Upper lobe of right lung (tissue), 1 donor: ENCODE data around the gene NDUFV3. TPM values are rescaled to one million over a fixed set of nuclear protein-coding genes. Genes with fewer than 3 reads are reported as not detected.
"Not testable (repeated sequence)": the region's sequence is repeated elsewhere in the genome, so short reads cannot be mapped to it uniquely, and the experiment has no call there.

Experiments
- ATAC-seq: fragments of 200-7000 bp; cut with Tn5 transposase; one replicate; pipeline ENCODE4 v1.9.1; 2020; ENCODE audit warnings: mild to moderate bottlenecking, moderate library complexity
- DNase-seq: peaks from one replicate; pipeline ENCODE4 v3.0.0-alpha.2; 2020
- H3K27ac ChIP-seq: fragments of 200-600 bp; one replicate; pipeline ENCODE4 v1.8.0; 2022
- H3K27me3 ChIP-seq: fragments of 200-600 bp; one replicate; pipeline ENCODE4 v1.8.0; 2022; ENCODE audit warnings: mild to moderate bottlenecking
- H3K36me3 ChIP-seq: fragments of 200-600 bp; one replicate; pipeline ENCODE4 v1.8.0; 2022
- H3K4me1 ChIP-seq: fragments of 200-600 bp; one replicate; pipeline ENCODE4 v1.8.0; 2022
- H3K4me3 ChIP-seq: fragments of 200-600 bp; one replicate; pipeline ENCODE4 v1.8.0; 2022; ENCODE audit warnings: mild to moderate bottlenecking
- H3K9me3 ChIP-seq: fragments of 200-600 bp; one replicate; pipeline ENCODE4 v1.8.0; 2022
- CTCF ChIP-seq: fragments of 200-600 bp; IDR thresholded peaks from one replicate; pipeline ENCODE4 v1.8.0; 2022; ENCODE audit warnings: antibody characterized with exemption
- intact Hi-C: fragments of 100-400 bp; cut with DNase I; formaldehyde crosslinking; loops from one replicate; pipeline ENCODE4 v1.11.0; 2022
- total RNA-seq: library from RNA; stranded (reverse); fragmentation: NEBNext Ultra II Directional; extraction: Animal tissue kit (Norgen Biotek cat#: 25700); gene quantifications from one replicate; pipeline ENCODE4 v1.2.1, GENCODE V29; 2021
- donor health status: DM: no; HTN: yes; CAD: no; lungs with severe emphysema.

Gene NDUFV3
- total RNA-seq, 1 donor from 2014 or later = 38.5 TPM

- ATAC-seq = no peak
- H3K27ac ChIP-seq = no peak overlapping the region
- DNase-seq = no peak
- H3K36me3 ChIP-seq = peaks cover 89% of the 10 kb centered on the region
- no peaks in the 10 kb centered on the region for H3K9me3 ChIP-seq
- no peaks in the 10 kb centered on the region for H3K4me1 ChIP-seq
- H3K4me3 ChIP-seq = no peak overlapping the region
- TF ChIP-seq CTCF = no peak
- no peaks in the 10 kb centered on the region for H3K27me3 ChIP-seq
- intact Hi-C loops = no loop called here
Observed at GRCh38 chr21:42906233-42906632, 13.1 kb downstream of the NDUFV3 start.

- DNase-seq, H3K4me1 ChIP-seq, H3K4me3 ChIP-seq, ATAC-seq, intact Hi-C loops, H3K27me3 ChIP-seq, H3K27ac ChIP-seq, H3K9me3 ChIP-seq: not testable (repeated sequence)
- peaks cover 87% of the 10 kb centered on the region for H3K36me3 ChIP-seq
Observed at GRCh38 chr21:42908484-42908883, 15.4 kb downstream of the NDUFV3 start.

- H3K27ac ChIP-seq, ATAC-seq, DNase-seq, H3K4me3 ChIP-seq, H3K27me3 ChIP-seq, intact Hi-C loops, H3K4me1 ChIP-seq, H3K9me3 ChIP-seq: not testable (repeated sequence)
- H3K36me3 ChIP-seq = peaks cover 56% of the 10 kb centered on the region
Observed at GRCh38 chr21:42911920-42912319, 18.8 kb downstream of the NDUFV3 start.

- Histone ChIP-seq H3K4me3 (no peak overlapping the region), H3K9me3 (no peaks in the 10 kb centered on the region), H3K27ac (no peak overlapping the region), H3K4me1 (no peaks in the 10 kb centered on the region), H3K36me3 (peaks cover 40% of the 10 kb centered on the region), H3K27me3 (no peaks in the 10 kb centered on the region)
- ATAC-seq (no peak), DNase-seq (no peak)
- intact Hi-C loops = no loop called here
- no peak for TF ChIP-seq CTCF
Observed at GRCh38 chr21:42913476-42913875, 20.4 kb downstream of the NDUFV3 start.

- intact Hi-C loops = no loop called here
- Histone ChIP-seq H3K27ac (no peak overlapping the region), H3K4me1 (no peaks in the 10 kb centered on the region), H3K4me3 (no peak overlapping the region), H3K9me3 (no peaks in the 10 kb centered on the region), H3K27me3 (no peaks in the 10 kb centered on the region), H3K36me3 (no peaks in the 10 kb centered on the region)
- ATAC-seq (no peak), DNase-seq (no peak)
- TF ChIP-seq CTCF = no peak
Observed at GRCh38 chr21:42918291-42918690, 25.2 kb downstream of the NDUFV3 start.

GRCh38 chr21:42921927-42922326 lies 28.8 kb downstream of the NDUFV3 start:
- no peaks in the 10 kb centered on the region for H3K9me3 ChIP-seq
- DNase-seq = no peak
- H3K4me1 ChIP-seq = peaks cover 9% of the 10 kb centered on the region
- H3K27ac ChIP-seq = no peak overlapping the region
- H3K4me3 ChIP-seq = no peak overlapping the region
- no peaks in the 10 kb centered on the region for H3K27me3 ChIP-seq
- ATAC-seq = no peak
- no peak for TF ChIP-seq CTCF
- H3K36me3 ChIP-seq = no peaks in the 10 kb centered on the region
- intact Hi-C loops = no loop called here

- ATAC-seq (no peak), DNase-seq (no peak)
- intact Hi-C loops = no loop called here
- no peak for TF ChIP-seq CTCF
- Histone ChIP-seq H3K4me1 (peaks cover 9% of the 10 kb centered on the region), H3K36me3 (no peaks in the 10 kb centered on the region), H3K27ac (no peak overlapping the region), H3K4me3 (no peak overlapping the region), H3K27me3 (no peaks in the 10 kb centered on the region), H3K9me3 (no peaks in the 10 kb centered on the region)
Observed at GRCh38 chr21:42922918-42923317, 29.8 kb downstream of the NDUFV3 start.
